GM23338 (cell line): Measurements from ENCODE around the gene FNDC3B. TPM values are rescaled to one million over a fixed set of nuclear protein-coding genes. Genes with fewer than 3 reads are reported as not detected.
A peak's percentile ranks its signal among the peaks of the same experiment; 100 is the strongest.

Experiments used
- ATAC-seq: fragments of 200-7000 bp; cut with Tn5 transposase; 3 replicates; pipeline ENCODE4 v1.9.1; 2020
- DNase-seq: peaks from one replicate; pipeline ENCODE4 v3.0.0-alpha.2; 2015; ENCODE audit warnings: low spot score
- H2AFZ ChIP-seq: fragments of 200-600 bp; sonication (generic); 2 replicates; pipeline ENCODE4 v1.8.0; 2016; ENCODE audit warnings: antibody characterized with exemption, mild to moderate bottlenecking, moderate library complexity
- H3F3A ChIP-seq: fragments of 200-600 bp; sonication (generic); replicated peaks from 2 replicates; pipeline ENCODE4 v1.8.0; 2017; ENCODE audit warnings: antibody characterized with exemption, mixed run types, low read depth
- H3K27ac ChIP-seq: fragments of 200-600 bp; sonication (generic); 2 replicates; pipeline ENCODE4 v1.6.1; 2016; ENCODE audit warnings: low read depth
- H3K27me3 ChIP-seq: fragments of 200-600 bp; sonication (generic); 2 replicates; pipeline ENCODE4 v1.8.0; 2016; ENCODE audit warnings: mild to moderate bottlenecking, mixed run types, moderate library complexity; ENCODE audit not compliant: insufficient read depth
- H3K36me3 ChIP-seq: fragments of 200-600 bp; sonication (generic); 2 replicates; pipeline ENCODE4 v1.8.0; 2016; ENCODE audit warnings: mild to moderate bottlenecking; ENCODE audit not compliant: insufficient read depth
- H3K4me1 ChIP-seq: fragments of 200-600 bp; sonication (generic); 2 replicates; pipeline ENCODE4 v1.8.0; 2016; ENCODE audit warnings: mild to moderate bottlenecking, moderate library complexity; ENCODE audit not compliant: insufficient read depth
- H3K4me2 ChIP-seq: fragments of 200-600 bp; sonication (generic); 2 replicates; pipeline ENCODE4 v1.7.1; 2017; ENCODE audit warnings: mixed run types
- H3K4me3 ChIP-seq: fragments of 200-600 bp; sonication (generic); 2 replicates; pipeline ENCODE4 v1.6.1; 2016; ENCODE audit warnings: mixed run types
- H3K79me2 ChIP-seq: fragments of 200-600 bp; sonication (generic); replicated peaks from 2 replicates; pipeline ENCODE4 v1.8.0; 2017; ENCODE audit warnings: mild to moderate bottlenecking; ENCODE audit not compliant: insufficient read depth
- H3K9me2 ChIP-seq: fragments of 200-600 bp; sonication (generic); 2 replicates; pipeline ENCODE4 v1.8.0; 2017; ENCODE audit not compliant: insufficient read depth
- H4K20me1 ChIP-seq: fragments of 200-600 bp; sonication (generic); replicated peaks from 2 replicates; pipeline ENCODE4 v1.8.0; 2017; ENCODE audit warnings: mild to moderate bottlenecking; ENCODE audit not compliant: insufficient read depth
- H3K27ac Mint-ChIP-seq: 2 replicates; pipeline ENCODE4 v1.8.0; 2020; ENCODE audit warnings: inconsistent platforms, mild to moderate bottlenecking, moderate library complexity, mixed read lengths
- H3K27me3 Mint-ChIP-seq: 3 replicates; pipeline ENCODE4 v1.8.0; 2022; ENCODE audit warnings: low read depth, mild to moderate bottlenecking, moderate library complexity, mixed read lengths, inconsistent platforms; ENCODE audit not compliant: insufficient read depth, poor library complexity
- H3K36me3 Mint-ChIP-seq: 3 replicates; pipeline ENCODE4 v1.8.0; 2021; ENCODE audit warnings: low read depth, mild to moderate bottlenecking, inconsistent platforms, moderate library complexity, mixed read lengths
- H3K4me1 Mint-ChIP-seq: 3 replicates; pipeline ENCODE4 v1.8.0; 2020; ENCODE audit warnings: mild to moderate bottlenecking, inconsistent platforms, mixed read lengths
- H3K4me3 Mint-ChIP-seq: 3 replicates; pipeline ENCODE4 v1.8.0; 2021; ENCODE audit warnings: moderate library complexity, mild to moderate bottlenecking, inconsistent platforms, mixed read lengths
- H3K9me3 Mint-ChIP-seq: 3 replicates; pipeline ENCODE4 v1.8.0; 2020; ENCODE audit warnings: moderate library complexity, mild to moderate bottlenecking, inconsistent platforms, mixed read lengths
- CREB1 ChIP-seq: fragments of 250-450 bp; sonication (Bioruptor Pico); IDR thresholded peaks from 2 replicates; pipeline ENCODE4 v1.5.0; 2020; ENCODE audit warnings: low read depth, mild to moderate bottlenecking, moderate library complexity
- CTCF ChIP-seq, 2 experiments: fragments of 200-600 bp in 1 of 2; sonication (generic) in 1 of 2; conservative IDR thresholded peaks; 2 replicates each; pipeline versions ENCODE4 v1.5.1 to v1.6.1; 2016 to 2017; ENCODE audit warnings: antibody characterized with exemption in 2 of 2, low read depth in 2 of 2, mild to moderate bottlenecking in 2 of 2, moderate library complexity in 1 of 2
- EZH2 ChIP-seq: fragments of 200-600 bp; sonication (generic); IDR thresholded peaks from one replicate; pipeline ENCODE4 v1.8.0; 2017; ENCODE audit warnings: antibody characterized with exemption, mild to moderate bottlenecking, low read depth; ENCODE audit not compliant: unreplicated experiment
- EZH2phosphoT487 ChIP-seq: fragments of 200-600 bp; sonication (generic); IDR thresholded peaks from one replicate; pipeline ENCODE4 v1.8.1; 2018; ENCODE audit warnings: antibody characterized with exemption; ENCODE audit not compliant: unreplicated experiment
- JUNB ChIP-seq: IDR thresholded peaks from one replicate; pipeline ENCODE4 v1.6.1; 2016; ENCODE audit warnings: antibody characterized with exemption; ENCODE audit not compliant: unreplicated experiment
- NANOG ChIP-seq: IDR thresholded peaks from 2 replicates; pipeline ENCODE4 v1.6.1; 2016; ENCODE audit warnings: antibody characterized with exemption, borderline replicate concordance
- POLR2AphosphoS5 ChIP-seq: IDR thresholded peaks from 2 replicates; pipeline ENCODE4 v1.6.1; 2016; ENCODE audit warnings: antibody characterized with exemption, low read depth
- STAT1 ChIP-seq: IDR thresholded peaks from one replicate; pipeline ENCODE4 v1.6.1; 2016; ENCODE audit warnings: antibody characterized with exemption; ENCODE audit not compliant: unreplicated experiment
- ZNF114 ChIP-seq: fragments of 250-450 bp; sonication (Bioruptor Pico); IDR thresholded peaks from 2 replicates; pipeline ENCODE4 v1.5.0; 2020; ENCODE audit warnings: mild to moderate bottlenecking, moderate library complexity
- ZNF331 ChIP-seq: fragments of 250-450 bp; sonication (Bioruptor Pico); IDR thresholded peaks from 2 replicates; pipeline ENCODE4 v1.5.0; 2020; ENCODE audit warnings: low read depth, mild to moderate bottlenecking, moderate library complexity
- ZNF462 ChIP-seq: fragments of 250-450 bp; sonication (Bioruptor Pico); IDR thresholded peaks from 2 replicates; pipeline ENCODE4 v1.5.0; 2020; ENCODE audit warnings: mild to moderate bottlenecking, moderate library complexity
- polyA plus RNA-seq: library from polyadenylated mRNA; unstranded; fragments of >200 nt; fragmentation: Nextera tagmentation; extraction: Ambion mirVana; gene quantifications from 2 replicates; pipeline ENCODE4 v1.2.1, GENCODE V29; 2016
- total RNA-seq: library from RNA; depleted of rRNA; stranded (reverse); fragments of >200 nt; shearing (Covaris generic); gene quantifications from 2 replicates; pipeline ENCODE4 v1.2.3, GENCODE V29; 2014

Gene FNDC3B
- total and polyA plus RNA-seq, 2 experiments from 2014 or later, result 19.1 to 55.4 TPM

- TF ChIP-seq ZNF462 (CRISPR knock-in tag) (no peak), EZH2phosphoT487 (no peak), POLR2AphosphoS5 (no peak), STAT1 (no peak), EZH2 (no peak)
Measured at GRCh38 chr3:172158741-172159140, 119.4 kb downstream of the FNDC3B start (continued).

GRCh38 chr3:172159376-172159775 lies 120.0 kb downstream of the FNDC3B start:
- Mint-ChIP-seq H3K36me3 (0 out of 3 replicates have a peak, but pooled peaks cover 3% of the 10 kb centered on the region), H3K4me3 (no peak overlapping the region), H3K4me1 (peaks cover 73% of the 10 kb centered on the region), H3K9me3 (no peaks in the 10 kb centered on the region), H3K27ac (peak overlapping the region; percentile 88), H3K27me3 (peaks cover 6% of the 10 kb centered on the region)
- Histone ChIP-seq H2AFZ (no peak overlapping the region), H3K36me3 (no peaks in the 10 kb centered on the region), H3K79me2 (peaks cover 85% of the 10 kb centered on the region), H3K27ac (peak overlapping the region; percentile 76), H3K4me2 (no peak overlapping the region), H3K4me1 (peaks cover 50% of the 10 kb centered on the region), H3K27me3 (no peaks in the 10 kb centered on the region), H3F3A (peaks cover 6% of the 10 kb centered on the region; the same call in 1 of the 2 replicates), H4K20me1 (no peaks in the 10 kb centered on the region), H3K9me2 (no peaks in the 10 kb centered on the region), H3K4me3 (no peak overlapping the region)
- no peak for DNase-seq
- no peak for ATAC-seq
- TF ChIP-seq CREB1 (CRISPR knock-in tag) (no peak), NANOG (no peak), POLR2AphosphoS5 (no peak), STAT1 (no peak), CTCF (conservative IDR thresholded peaks at IDR 0.05; ENCODE audit: low read depth in 2 of 2) (no peak), JUNB (no peak), EZH2phosphoT487 (no peak), ZNF114 (CRISPR knock-in tag) (no peak), ZNF331 (CRISPR knock-in tag) (no peak)
